Sciatic nerve (tissue), 1 donor: ENCODE results near the gene PGA3. TPM values are rescaled to one million over a fixed set of nuclear protein-coding genes. Genes with fewer than 3 reads are reported as not detected.

ENCODE experiments used
- total RNA-seq: library from RNA; stranded (reverse); fragmentation: NEBNext Ultra II Directional; extraction: Animal tissue kit (Norgen Biotek cat#: 25700); gene quantifications from one replicate; pipeline ENCODE4 v1.2.1, GENCODE V29; 2021
- donor health status: DM: no; HTN: no; CAD: no.

The PGA3 gene
- total RNA-seq, 1 donor from 2014 or later, result not detected

Other genes starting within 250 kb of the PGA3 start
- 2.5 TPM for gene CD6, start 231.8 kb upstream of the PGA3 start, total RNA-seq
- 1.3 TPM for gene CD5, start 101.0 kb upstream of the PGA3 start, total RNA-seq
- gene VPS37C, start 42.1 kb upstream of the PGA3 start, total RNA-seq, result 23.1 TPM
- gene PGA4, start 18.8 kb downstream of the PGA3 start, total RNA-seq, result not detected
- not detected for gene PGA5, start 37.7 kb downstream of the PGA3 start, total RNA-seq
- 3.6 TPM for gene VWCE, start 91.8 kb downstream of the PGA3 start, total RNA-seq
- gene DDB1, start 129.6 kb downstream of the PGA3 start, total RNA-seq, result 161 TPM
- gene TKFC, start 129.7 kb downstream of the PGA3 start, total RNA-seq, result 32.6 TPM
- gene CYB561A3, start 158.4 kb downstream of the PGA3 start, total RNA-seq, result 37.8 TPM
- gene TMEM138, start 158.9 kb downstream of the PGA3 start, total RNA-seq, result 38.2 TPM
- 8.9 TPM for gene TMEM216, start 189.1 kb downstream of the PGA3 start, total RNA-seq
- gene CPSF7, start 226.5 kb downstream of the PGA3 start, total RNA-seq, result 79.2 TPM
- gene SDHAF2, start 226.6 kb downstream of the PGA3 start, total RNA-seq, result 24.9 TPM